TTC549 (cell line): Measurements from ENCODE around the gene RDH11.

ENCODE experiments used
- FAIRE-seq: peaks from 2 replicates; lab custom pipeline; 2012; peaks lifted over from hg19 to GRCh38; lab: Jason Lieb, UNC

RDH11 gene

GRCh38 chr14:67650151-67650550 is 45.4 kb downstream of the RDH11 start:
- no peak for FAIRE-seq

- no peak for FAIRE-seq
Measured at GRCh38 chr14:67646131-67646530, 49.4 kb downstream of the RDH11 start.

- no peak for FAIRE-seq
Measured at GRCh38 chr14:67645414-67645813, 50.1 kb downstream of the RDH11 start.

- no peak for FAIRE-seq
Measured at GRCh38 chr14:67644428-67644827, 51.1 kb downstream of the RDH11 start.

GRCh38 chr14:67643713-67644112 is 51.9 kb downstream of the RDH11 start:
- FAIRE-seq = no peak

- FAIRE-seq = no peak
Measured at GRCh38 chr14:67641902-67642749, 53.4 kb downstream of the RDH11 start.

GRCh38 chr14:67641480-67641879 is 54.1 kb downstream of the RDH11 start:
- no peak for FAIRE-seq

GRCh38 chr14:67638642-67639041 is 56.9 kb downstream of the RDH11 start:
- FAIRE-seq = no peak

GRCh38 chr14:67636361-67636919 is 59.1 kb downstream of the RDH11 start:
- no peak for FAIRE-seq

- FAIRE-seq = no peak
Measured at GRCh38 chr14:67633451-67634147, 62.0 kb downstream of the RDH11 start.

GRCh38 chr14:67630938-67631337 is 64.6 kb downstream of the RDH11 start:
- no peak for FAIRE-seq

- FAIRE-seq = no peak
Measured at GRCh38 chr14:67630186-67630585, 65.4 kb downstream of the RDH11 start.

GRCh38 chr14:67627519-67627918 is 68.0 kb downstream of the RDH11 start:
- no peak for FAIRE-seq
